Measurements from ENCODE around the gene SH3BGR.

The SH3BGR gene

DNA sequence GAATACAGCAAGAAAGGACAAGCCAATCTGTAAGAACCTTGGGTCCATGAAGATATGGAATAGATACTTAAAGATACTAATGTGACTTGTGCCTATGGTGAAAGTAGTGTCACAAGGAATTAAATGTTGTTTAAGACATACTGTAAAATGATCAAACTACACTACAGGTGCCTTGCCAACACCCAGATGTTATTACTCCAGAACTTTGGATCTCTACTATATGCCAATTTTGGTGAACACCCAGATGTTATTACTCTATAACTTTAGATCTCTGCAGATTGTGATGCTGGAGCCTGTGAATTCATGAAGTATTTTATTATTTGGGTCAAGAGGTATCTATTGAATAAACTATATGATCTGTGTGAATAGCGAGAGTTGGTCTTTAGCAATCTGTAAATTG lies 101.1 kb downstream of the SH3BGR start:
- no peak for DNase-seq (ENCODE audit: low spot score)

DNA sequence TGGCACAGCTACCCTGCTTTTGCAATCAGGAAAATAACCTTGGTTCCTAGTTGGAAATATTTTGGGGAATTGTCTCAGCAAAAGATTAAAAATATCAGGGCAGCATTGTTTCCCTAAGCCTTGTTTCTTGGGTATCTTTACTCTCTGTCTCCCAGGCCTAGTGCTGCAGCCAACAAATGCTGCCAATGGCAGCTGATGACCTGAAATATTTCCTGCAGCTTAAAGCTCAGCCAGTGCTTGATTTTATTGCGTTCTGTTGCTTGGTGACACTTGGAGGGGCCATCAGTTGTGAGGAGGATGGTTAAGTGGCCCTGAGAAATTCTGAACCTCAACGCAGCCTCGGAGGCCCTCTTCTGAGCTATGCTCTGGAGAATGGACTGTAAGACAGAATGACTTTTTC lies 101.6 kb downstream of the SH3BGR start:
- DNase-seq (ENCODE audit: low spot score) = no peak

DNA sequence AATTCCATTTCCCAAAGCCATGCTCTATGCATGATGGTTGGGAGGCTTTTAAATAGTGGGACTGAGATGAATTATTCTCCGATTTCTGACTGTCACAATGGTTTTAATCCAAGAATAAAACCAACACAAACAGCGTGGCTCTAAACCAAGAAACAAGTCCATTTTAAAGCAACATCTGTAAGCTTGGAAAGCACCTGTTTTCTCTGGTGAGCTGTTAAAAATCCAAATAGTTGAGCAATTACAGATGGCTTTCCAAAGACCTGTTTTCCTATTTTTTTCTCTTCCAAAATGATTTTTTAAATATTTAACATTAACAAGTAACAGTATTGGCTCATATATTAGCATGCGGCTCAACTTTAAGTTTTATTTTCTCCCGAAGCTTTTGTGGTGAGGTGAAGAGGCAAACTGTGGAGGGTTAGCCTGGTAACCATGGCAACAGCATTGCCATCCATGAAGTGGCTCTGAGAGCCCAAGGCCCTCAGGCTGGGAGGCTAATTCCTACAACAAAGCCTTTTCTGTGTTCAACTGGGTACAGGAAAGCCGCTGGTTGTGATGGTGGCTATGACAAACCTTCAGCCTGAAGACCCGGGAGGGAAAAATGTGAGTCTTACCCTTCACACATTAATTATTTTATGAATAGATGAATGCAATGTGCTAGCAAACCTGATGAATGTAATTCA lies 104.3 kb downstream of the SH3BGR start:
- peak; percentile 78 for DNase-seq (ENCODE audit: low spot score)

DNA sequence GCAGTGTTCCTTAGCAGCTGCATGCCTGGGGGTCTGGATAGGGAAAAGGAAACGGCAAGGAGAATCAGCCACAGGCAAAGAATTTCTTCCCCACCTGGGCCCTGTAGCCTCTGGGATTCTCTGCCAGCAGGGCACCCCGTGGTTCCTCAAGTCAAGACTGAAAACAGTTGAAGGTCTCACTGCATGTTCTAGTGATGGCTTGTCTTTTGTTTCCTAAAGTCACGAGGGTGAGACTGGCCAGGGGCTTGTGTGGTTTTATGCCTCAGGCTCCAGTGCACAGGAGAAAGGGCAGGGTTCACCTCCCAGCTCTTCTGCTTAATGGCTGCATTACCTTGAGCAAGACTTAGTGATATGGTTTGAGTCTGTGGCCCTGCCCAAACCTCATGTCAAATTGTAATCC lies 107.7 kb downstream of the SH3BGR start:
- no peak for DNase-seq (ENCODE audit: low spot score)

DNA sequence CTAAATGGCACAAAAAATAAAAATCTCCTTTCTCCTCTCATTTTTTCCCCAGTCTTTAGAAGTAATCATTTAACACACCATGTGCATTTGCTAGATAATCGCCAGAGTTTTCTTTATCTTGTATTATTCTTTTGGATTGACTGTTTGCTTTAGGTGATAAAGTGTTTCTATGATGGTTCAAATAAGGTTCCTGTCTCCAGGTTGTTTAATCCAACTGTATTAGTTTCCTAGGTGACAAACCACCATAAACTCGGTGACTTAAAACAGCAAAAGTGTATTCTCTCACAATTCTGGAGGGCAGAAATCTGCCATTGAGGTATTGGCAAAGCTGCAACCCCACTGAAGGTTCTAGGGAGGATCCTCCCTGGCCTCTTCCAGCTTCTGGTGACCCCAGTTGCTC lies 109.4 kb downstream of the SH3BGR start:
- no peak for DNase-seq (ENCODE audit: low spot score)

DNA sequence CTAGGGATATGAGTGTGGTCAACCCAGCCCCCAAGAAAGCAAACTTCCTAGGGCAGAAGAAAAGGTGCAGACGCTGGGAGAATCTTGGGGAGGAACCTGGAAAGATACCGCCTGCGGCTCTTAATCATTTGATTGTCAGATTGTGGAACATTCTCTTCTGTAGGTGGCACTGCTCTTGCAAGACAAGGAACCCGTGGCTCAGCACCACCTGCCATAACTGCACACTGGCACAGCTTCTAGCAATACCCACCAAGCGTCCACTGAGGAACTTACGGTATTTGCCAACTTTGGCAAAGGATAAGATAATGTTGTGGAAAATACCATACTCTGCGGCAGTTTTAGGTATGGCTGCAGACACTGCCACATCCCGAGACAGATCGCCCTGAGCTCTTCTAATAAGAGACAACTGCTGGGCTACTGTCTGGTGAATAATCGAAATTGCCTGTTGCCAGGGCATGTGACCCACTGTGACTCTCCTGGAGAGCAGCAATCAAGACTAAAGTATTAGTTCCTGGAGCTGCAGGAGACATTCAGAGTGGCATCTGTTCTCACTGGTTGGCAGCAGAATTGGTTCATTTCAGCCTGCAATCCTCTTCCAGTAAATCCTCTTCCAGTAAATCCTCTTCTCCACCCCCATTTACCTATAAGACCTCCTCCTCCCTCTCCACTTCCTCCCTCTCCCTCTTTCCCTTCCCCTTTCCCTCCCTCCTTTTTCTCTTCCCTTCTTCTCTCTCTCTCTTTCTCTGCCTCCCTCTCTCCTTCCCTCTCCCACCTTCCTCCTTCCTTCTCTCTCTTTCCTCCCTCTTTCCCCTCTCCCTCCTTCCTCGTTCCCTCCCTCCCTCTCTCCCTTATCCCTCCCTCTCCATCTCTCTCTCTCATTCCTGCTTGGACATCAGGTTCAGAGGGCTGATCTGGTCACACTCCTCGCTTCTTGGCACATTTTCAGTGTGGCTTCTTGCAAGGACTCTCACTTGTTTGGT lies 111.3 kb downstream of the SH3BGR start:
- no peak for DNase-seq (ENCODE audit: low spot score)

DNA sequence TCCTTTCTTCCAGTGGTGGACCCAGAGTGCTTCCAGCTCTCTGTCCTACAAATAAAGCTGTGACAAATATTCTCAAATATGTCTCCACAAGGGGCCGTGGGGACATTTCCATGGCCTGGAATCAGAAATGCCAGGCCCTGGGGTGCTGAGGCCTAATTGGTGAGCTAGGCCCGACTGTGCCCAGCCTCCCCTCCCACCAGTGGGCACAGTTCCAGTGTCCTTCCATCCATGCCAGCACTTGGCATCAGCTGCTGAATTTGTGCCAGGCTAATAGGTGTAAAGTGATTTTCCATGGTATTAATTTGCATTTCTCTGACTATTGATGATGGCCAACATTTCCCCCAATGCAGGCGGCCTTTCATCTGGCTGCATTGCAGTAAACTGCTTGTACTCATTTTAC lies 112.4 kb downstream of the SH3BGR start:
- DNase-seq (ENCODE audit: low spot score) = no peak

Measured in ecto neural progenitor cell (in vitro differentiated cells).